ENCODE data around the gene ETDA.
A peak's percentile ranks its signal among the peaks of the same experiment; 100 is the strongest.
"Not testable (repeated sequence)": the region's sequence is repeated elsewhere in the genome, so short reads cannot be mapped to it uniquely, and the experiment has no call there.

GRCh38 chrX:135206427-135206826, 45.4 kb upstream of the ETDA start:
- not testable (repeated sequence) for TF ChIP-seq POLR2A, POLR2AphosphoS5, EP300 (IDR thresholded peaks at IDR 0.05)
- peak; percentile 18 to 54 (median 42) for TF ChIP-seq CTCF (IDR thresholded peaks at IDR 0.05)

Data from upper lobe of left lung (tissue), 4 donors.